Activated CD8-positive, alpha-beta memory T cell treated with anti-CD3 and anti-CD28 coated beads for 48 hours (primary cell): Measurements from ENCODE around the gene SLC9A7.

Experiments
- DNase-seq, 3 experiments: peaks; one replicate each; pipeline ENCODE4 v3.0.0-alpha.2; 2020; ENCODE audit warnings: low read depth in 2 of 3, low spot score in 2 of 3

The SLC9A7 gene

DNA sequence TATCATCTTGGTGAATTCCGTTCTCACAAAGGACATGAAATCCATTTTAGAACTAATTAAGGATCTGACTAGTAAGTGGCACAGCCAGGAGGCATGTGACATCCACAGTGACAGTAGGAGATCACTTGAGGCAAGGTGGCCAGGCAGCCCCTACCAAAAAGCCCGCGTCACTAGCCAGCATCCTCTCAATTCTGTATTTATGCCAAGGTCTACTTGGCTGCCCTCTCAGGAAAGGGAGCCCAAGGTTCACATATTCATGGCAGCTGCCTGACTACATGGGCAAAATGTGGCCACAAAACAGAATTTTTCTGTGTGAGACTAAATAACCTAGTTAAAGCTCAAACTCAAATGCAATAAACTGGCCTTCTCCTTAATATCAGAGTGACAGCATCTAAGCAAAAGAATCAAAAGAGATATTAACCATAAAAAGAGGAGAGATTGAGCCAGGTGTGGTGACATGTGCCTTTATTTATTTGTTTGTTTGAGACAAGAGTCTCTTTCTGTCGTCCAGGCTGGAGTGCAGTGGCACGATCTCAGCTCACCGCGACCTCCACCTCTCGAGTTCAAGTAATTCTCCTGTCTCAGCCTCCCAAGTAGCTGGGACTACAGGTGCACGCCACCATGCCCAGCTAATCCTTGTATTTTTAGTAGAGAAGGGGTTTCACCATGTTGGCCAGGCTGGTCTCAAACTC lies 51.5 kb downstream of the SLC9A7 start:
- DNase-seq: no peak

DNA sequence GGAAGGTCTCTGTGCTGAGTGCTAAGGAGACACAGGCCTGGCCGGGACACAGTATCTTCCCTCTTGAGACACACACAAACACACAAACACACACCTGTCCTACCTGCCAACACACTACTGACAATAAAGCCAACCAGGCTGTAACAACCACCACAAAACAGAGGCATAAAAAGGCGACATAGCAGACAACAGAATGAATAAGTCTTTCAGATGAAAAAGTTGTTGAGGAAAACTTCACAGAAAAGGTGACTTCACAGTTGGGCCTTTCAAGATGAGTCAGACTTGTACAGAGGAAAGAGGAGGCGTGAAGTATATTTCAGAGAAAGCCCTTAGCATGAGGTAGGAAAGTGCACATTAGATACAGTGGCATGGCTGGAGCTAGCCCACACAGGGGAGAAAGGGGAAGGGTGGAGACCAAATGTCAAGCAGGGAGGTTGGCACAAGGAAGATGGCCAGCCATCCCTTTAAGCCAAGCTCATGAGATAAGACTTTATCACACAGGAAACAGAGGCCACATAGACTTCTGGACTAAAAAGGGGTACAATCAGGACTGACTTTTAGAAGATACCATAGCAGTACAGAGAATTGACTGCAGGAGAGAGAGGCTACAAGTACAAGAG lies 54.0 kb downstream of the SLC9A7 start:
- no peak for DNase-seq

DNA sequence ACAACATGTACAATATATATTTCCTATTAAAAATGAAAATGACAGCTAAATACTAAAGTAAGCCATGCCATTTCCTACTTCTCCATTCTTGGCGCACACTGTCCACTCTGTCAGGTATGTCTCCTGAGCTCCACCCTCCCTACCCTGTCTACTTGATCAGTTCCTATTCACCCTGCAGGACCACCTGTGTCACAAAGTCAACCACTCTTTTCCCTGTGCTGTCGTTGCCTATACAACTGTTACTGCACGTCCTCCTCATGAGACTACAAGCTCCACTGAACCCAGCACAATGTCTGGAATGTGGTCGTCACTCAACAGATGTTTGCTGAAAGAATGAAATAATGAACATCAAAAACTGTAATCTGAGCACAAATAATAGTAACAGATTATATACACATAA lies 54.9 kb downstream of the SLC9A7 start:
- DNase-seq: no peak

DNA sequence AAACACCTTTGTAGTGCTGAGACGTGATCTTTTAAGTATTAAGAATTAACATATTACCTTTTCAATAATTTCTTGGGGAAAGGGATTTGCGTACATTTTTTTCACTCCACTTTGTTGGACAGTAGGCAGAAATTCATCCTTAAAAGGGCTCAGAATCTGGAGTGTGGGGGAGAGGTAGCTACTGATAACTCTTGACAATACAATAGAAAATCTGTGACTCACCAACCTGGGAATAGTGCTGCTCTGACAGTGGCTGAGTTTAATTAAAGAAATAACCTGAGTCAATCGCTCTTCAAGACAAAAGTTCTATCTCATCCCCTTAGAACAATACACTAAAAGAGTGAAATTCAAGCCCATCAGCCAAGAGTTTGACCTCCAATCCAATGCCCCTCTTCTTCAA lies 60.2 kb downstream of the SLC9A7 start:
- no peak for DNase-seq

DNA sequence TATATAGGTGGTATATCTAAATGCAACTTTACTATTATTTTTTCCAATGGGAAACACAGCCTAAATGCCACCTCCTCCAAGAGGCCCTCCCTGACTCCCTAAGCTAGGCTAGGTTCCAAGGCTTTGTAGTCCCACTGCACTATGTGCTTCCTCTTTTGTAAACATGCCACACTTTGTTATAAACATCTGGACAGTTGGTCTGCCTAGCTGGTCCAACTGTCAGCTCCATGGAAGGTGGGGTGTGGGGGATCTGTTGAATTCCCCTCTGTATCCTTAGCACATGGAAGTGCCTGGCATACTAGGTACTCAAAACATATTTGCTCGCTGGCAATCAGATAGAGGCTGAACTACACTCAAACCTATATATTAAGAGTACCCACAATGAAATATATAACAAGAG lies 63.4 kb downstream of the SLC9A7 start:
- no peak for DNase-seq

DNA sequence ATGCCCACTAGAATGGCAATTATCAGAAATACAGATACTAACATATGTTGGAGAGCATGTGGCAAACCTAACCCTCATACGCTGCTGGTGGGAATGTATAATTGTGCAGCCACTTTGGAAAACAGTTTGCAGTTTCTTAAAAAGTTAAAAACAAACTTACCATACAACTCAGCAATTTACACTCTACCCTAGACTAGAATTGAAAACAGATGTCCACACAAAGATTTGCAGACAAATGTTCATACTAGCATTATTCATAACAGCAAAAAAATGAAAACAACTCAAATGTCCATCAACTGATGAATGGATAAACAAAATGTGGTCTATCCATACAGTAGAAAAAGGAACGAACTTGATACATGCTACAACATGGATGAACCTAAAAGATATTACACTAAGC lies 64.4 kb downstream of the SLC9A7 start:
- no peak for DNase-seq

DNA sequence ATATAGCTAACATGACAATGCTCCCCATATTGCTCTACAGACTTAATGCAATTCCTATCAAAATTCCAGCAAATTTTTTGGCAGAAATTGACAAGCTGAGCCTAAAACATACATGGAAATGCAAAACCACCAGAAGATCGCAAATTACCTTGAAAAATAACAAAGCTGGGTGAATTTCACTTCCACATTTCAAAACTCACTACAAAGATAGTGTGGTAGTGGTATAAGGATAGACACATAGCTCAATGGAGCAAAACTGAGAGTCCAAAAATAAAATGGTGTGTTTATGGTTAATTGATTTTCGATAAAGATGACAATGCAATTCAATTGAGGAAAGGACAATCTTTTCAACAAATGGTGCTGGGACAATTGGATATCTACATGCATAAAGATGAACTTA lies 65.8 kb downstream of the SLC9A7 start:
- DNase-seq: no peak

DNA sequence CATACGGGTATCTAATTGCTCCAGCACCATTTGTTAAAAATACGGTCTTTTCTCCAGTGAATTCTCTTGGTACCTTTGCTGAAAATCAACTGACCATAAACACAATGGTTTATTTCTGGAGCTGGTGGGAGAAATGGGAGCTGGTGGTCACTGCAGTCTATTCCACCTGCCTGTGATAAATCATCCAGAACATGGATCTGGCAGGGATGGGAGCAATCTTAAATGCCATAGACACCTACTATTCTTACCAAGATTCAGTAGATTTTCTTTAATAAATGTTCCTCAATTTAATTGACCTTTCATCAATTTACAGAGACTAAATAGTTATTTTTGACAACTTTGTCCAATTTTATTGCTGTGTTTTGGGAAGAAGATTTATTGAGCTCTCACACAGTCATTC lies 68.1 kb downstream of the SLC9A7 start:
- no peak for DNase-seq

DNA sequence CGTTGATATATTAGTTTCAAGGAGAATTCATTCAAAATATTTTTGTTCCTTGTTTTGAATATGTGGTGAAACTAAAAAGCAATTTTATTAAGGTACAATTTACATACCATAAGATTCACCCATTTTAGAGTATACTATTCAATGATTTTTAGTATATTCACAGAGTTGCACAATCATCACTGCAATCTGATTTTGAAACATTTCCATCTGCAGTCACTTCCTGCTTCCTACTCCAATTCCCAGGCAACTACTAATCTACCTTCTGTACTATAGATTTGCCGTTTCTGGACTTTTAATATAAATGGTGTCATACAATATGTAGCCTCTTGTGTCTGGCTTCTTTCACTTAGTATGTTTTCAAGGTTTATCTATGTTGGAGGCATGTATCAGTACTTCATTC lies 71.3 kb downstream of the SLC9A7 start:
- DNase-seq: no peak

DNA sequence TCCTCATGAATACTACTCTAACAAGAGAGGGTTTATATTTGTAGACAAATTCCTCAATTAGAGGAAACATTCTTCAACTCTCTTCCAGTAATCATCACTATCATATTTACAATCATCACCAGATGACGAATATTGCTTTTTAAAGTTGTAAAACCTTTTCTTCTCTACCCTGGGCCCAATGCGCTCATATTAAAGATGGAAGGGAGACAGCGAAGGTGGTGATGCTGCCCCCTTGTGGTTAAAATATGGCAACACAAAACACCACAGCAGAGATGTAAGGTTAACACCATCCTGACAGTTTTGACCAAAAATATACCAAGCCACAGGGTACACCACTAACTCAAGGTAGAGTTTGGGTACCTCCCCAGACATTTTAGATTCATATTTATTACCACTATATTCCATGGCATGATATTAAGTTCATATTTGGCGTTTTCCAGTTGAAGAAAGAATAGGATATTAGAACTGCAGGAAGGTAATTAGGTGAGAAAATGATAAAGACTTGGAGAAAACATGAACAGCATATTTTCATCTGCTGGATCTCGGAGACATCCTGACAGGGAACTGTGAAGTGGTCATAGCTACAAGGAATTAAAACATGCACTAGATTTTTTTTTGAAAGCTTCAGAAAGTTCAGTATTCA lies 72.8 kb downstream of the SLC9A7 start:
- no peak for DNase-seq

DNA sequence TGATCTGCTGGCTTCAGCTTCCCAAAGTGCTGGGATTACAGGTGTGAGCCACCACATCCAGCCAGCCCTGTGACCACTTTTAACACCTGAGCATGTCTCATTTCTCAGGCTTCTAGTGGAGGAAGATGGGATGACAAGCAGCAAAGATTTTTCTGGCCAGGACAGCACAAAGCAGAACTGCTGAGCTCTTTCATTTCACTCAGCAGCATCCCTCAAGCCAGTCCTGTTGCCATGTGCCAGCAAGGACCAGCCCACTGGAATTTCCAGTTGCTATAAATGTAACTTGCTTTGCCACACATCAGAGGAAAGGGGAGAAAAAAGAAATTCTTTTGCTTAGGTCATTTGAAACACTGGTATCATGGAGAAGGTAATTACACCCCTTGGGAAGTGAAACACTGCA lies 75.9 kb downstream of the SLC9A7 start:
- DNase-seq: no peak

DNA sequence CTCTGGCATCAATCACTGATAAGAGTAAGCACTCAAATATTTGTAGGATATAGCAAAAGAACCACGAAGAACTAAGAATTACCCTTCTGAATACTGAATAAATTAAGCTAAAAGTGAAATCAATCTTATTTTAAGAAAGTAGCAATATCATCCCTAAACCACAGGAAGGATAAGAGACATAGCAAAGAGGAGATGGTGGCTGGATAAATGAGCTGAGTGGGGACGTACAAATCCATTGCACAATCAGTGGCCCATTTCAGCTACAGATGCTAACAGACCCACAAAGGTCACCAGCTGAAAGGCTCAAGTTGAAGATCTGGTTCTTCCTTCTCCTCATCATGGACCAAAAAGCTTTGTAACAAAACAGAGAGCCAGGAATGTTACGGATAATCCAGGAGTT lies 77.1 kb downstream of the SLC9A7 start:
- DNase-seq: no peak

DNA sequence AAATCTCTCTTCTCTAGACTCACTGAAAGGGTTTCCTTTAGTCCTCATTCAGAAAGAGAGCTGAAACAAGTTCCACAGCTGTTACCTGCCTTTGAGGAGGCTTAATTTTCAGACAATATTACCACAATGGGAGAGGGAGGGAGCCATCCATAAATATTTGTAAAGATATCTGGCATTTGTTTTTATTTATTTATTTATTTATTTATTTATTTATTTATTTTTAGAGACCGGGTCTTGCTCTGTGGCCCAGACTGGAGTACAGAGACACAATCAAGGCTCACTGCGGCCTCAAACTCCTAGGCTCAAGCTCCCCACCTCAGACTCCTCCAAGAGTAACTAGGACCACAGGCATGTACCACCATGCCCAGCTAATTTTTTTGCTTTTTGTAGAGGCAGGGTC lies 80.7 kb downstream of the SLC9A7 start:
- DNase-seq: no peak

DNA sequence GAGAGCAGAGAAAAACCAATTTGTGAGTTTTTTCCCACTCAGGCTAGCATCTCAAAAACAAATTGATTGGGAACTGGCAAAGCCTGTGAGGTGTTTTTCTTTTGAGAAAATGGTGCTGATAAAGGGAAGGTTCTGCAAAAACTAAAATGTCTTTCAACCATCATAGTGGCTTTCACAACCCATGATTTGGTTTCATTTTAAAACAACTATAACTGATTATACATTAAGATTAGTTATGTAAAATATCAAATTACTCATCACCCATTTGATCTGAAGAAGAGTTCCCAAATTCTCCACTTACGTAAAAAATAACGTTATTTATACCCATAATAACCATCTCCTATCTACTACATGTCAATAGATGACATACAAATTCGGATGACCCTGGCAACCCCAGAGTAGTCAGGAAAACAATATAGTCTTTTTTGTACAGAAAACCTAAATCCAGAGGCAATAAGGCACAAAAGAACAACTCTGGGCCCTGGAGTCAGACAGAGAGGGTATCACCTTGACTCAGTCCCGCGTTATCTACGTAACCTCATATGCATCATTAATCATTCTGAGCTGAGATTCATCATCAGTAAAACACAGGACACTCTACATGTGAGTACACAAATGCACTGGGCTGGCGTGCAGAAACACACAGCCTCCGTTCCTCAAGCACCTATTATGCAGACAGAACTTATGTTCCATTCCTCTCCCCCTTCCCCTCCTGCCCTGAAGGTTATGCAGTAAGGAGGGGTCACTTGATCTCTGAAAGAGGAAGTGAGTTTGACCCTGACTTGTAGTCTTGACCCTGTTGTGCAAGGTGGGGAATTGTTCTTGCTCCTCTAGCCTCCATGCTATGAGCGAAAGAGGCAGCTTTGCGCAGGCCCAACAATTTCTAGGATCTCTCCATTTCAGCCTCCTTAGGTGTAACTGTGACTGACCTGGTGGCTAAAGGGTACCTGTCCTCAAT lies 82.2 kb downstream of the SLC9A7 start:
- no peak for DNase-seq

DNA sequence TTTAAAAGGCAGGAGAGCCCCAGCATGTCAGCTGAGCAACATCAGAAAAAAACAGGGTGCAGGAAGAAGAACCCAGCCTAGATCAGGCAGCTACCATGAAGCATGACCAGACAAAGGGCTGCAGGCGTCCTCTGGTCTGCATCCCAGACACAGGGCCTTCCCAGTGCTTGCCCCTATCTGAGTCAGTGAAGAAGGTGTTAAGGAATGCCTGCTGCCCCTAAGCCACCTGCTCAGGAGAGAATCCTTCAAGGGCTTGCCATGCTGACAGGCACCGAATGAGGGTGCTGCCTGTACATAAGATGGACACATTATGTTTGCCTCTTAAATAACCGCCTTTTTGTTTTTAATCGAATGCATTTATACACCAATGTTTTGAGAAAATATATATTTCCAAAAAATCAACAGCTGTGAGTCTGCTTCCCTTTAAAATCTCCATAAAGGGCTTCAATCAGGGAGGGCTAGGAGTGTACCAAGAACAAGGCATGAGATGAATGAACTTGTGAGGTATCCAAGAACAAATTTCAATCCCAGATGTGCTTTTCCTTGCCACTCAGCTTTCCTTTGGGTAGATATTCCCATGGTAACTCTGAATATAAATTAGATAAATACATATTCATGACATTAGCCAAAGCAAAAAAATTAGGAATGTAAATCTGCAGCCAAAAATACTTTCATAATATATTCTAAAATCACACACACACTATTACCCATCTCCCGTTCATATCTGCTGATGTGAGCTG lies 85.1 kb downstream of the SLC9A7 start:
- DNase-seq: no peak

DNA sequence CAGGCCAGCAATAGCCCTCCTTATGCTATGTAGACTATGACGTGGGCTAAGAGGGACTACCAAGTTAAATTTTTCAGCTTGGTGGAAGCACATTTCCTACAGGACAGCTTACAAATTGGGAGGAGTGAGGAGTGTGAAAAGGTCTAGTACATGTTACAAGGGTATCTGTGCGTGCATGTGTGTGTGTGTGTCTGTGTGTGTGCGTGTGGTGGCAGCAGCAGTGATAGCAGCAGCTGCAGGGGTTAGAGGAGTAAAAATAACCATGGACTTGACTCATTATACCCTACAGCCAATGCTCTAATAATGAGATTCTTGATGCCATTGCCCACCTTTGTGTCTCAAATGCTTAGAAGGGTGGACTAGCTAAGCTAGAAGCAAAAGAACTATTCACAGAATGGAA lies 88.6 kb downstream of the SLC9A7 start:
- DNase-seq: no peak

DNA sequence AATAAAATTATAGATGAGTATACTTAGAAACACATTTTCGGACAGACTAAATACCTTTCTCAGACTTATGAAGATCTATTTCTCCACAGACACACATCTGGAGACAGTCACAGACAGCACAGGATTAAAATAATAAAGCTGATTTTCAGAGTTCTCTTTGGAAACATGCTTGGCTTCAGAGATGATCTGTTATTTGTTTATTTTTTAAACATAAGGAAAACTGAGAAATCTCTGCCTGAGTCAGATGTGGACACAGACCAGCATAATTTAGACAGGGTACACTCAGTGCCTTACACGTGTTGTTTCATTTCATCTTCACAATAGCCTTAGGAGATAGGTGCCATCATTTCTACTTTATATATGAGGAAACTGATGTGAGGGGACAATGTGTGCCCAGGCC lies 92.1 kb downstream of the SLC9A7 start:
- DNase-seq: no peak

DNA sequence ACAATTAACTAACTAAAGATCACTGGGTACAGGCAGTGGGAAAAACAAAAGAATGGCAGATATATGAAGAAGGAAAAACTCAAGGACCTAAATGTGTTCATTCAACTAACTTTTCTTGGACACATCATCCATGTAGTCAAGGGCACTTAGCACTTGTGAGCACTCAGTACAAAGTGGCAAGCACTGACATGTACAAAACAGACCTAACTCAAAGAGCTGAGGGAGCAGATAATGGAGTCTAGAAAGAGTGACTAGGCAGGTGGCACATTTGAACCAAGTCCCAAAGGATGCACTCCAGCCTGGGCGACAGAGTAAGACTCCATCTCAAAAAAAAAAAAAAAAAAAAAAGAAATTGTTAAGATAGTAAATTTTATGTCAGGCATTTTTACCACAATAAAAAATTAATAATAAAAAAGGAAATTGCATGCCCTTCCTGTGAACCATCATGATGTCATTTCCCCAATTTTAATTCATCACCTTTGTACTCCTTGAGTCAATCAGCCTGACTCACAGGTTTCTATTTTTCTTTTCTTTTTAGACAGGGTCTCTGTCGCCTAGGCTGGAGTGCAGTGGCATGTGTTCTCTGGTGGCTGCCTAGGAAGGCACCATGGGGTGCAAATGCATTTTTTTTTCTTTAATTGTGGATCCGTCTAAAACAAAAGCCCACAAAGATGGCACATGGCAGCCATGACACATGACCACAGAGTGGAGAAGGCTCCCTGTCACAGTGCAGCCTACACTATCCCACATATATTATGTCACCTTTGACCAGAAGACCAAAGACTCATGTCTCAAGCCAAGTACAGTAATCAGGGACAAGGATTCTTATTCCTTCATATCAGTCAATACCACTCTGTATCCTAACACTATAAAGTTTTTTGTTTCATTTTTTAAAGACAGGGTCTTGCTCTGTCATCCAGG lies 93.4 kb downstream of the SLC9A7 start:
- DNase-seq: no peak

DNA sequence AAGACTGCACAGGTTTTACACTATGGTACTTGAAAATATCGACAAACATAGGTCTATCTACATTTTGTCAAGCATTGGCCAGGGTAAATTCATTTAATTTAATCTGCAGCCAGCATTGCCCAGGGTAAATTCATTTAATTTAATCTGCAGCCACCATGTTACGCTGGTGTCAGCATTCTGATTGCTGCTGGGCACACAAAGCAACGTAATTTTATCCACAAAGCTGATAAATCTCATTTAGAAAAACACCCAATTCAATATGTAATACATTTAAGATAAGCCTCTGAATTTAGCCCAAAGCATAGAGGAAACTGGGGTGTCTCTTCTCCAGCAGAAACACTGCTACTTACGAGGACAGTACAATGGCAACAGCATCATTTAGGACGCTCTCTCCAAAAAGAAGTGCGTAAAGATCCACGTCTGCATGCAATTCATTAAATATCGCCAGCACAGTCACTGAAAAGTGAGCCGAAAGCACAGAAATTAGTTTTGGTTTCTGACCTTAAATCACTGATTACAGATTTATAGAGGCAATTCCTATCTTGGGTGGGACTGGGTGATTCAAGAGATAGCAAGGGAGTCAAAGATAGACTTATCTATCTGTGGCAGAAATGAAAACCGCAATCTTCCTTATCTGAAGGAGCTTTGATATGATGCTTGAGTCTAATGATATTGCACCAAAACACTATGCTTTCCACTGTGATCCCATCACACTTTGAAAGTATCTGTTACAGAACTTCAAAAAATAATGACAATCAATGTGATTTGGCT lies 96.5 kb downstream of the SLC9A7 start:
- no peak for DNase-seq
